ENCODE measurements around the gene USP17L12.
"Not testable (repeated sequence)": the region's sequence is repeated elsewhere in the genome, so short reads cannot be mapped to it uniquely, and the experiment has no call there.

Gene USP17L12

GRCh38 chr4:9219852-9220251 lies at the start of gene USP17L12:
TSS of gene USP17L12 (plus strand) at chr4:9220152. CDS start at chr4:9220152, 0 bp downstream.
- not testable (repeated sequence) for H3K4me3 ChIP-seq (ENCODE audit: low read depth, low read length)

- not testable (repeated sequence) for H3K4me3 ChIP-seq (ENCODE audit: low read depth, low read length)
These were observed 9.6 kb upstream of the USP17L12 start, which contains the start of gene USP17L10 for GRCh38 chr4:9210357-9210756. TSS of gene USP17L10 (plus strand) at chr4:9210657. CDS start at chr4:9210657, 0 bp downstream.

GRCh38 chr4:9214701-9215100 lies 5.3 kb upstream of the USP17L12 start:
- H3K4me3 ChIP-seq (ENCODE audit: low read depth, low read length), result not testable (repeated sequence)

GRCh38 chr4:9215105-9215504 lies 4.8 kb upstream of the USP17L12 start, which contains the start of gene USP17L11:
TSS of gene USP17L11 (plus strand) at chr4:9215405. CDS start at chr4:9215405, 0 bp downstream.
- H3K4me3 ChIP-seq (ENCODE audit: low read depth, low read length), result not testable (repeated sequence)

- not testable (repeated sequence) for H3K4me3 ChIP-seq (ENCODE audit: low read depth, low read length)
These were observed 4.6 kb downstream of the USP17L12 start, which contains the start of gene USP17L13 for GRCh38 chr4:9224596-9224995. TSS of gene USP17L13 (plus strand) at chr4:9224896. CDS start at chr4:9224896, 0 bp downstream.

- H3K4me3 ChIP-seq (ENCODE audit: low read depth, low read length), result not testable (repeated sequence)
These were observed 10.3 kb downstream of the USP17L12 start for GRCh38 chr4:9230249-9230648.

GRCh38 chr4:9234085-9234484 lies 14.1 kb downstream of the USP17L12 start, which contains the start of gene USP17L15:
TSS of gene USP17L15 (plus strand) at chr4:9234385. CDS start at chr4:9234385, 0 bp downstream.
- not testable (repeated sequence) for H3K4me3 ChIP-seq (ENCODE audit: low read depth, low read length)

- H3K4me3 ChIP-seq (ENCODE audit: low read depth, low read length), result not testable (repeated sequence)
These were observed 18.5 kb downstream of the USP17L12 start for GRCh38 chr4:9238461-9238860.

GRCh38 chr4:9243579-9243978 lies 23.6 kb downstream of the USP17L12 start, which contains the start of gene USP17L17:
TSS of gene USP17L17 (plus strand) at chr4:9243879. CDS start at chr4:9243879, 0 bp downstream.
- not testable (repeated sequence) for H3K4me3 ChIP-seq (ENCODE audit: low read depth, low read length)

- H3K4me3 ChIP-seq (ENCODE audit: low read depth, low read length), result not testable (repeated sequence)
These were observed 28.2 kb downstream of the USP17L12 start, which contains the start of gene USP17L18 for GRCh38 chr4:9247953-9248680. TSS of gene USP17L18 (plus strand) at chr4:9248630. CDS start at chr4:9248630, 0 bp downstream.

- H3K4me3 ChIP-seq (ENCODE audit: low read depth, low read length), result not testable (repeated sequence)
These were observed 33.1 kb downstream of the USP17L12 start, which contains the start of gene USP17L19 for GRCh38 chr4:9253078-9253477. TSS of gene USP17L19 (plus strand) at chr4:9253378. CDS start at chr4:9253378, 0 bp downstream.

- not testable (repeated sequence) for H3K4me3 ChIP-seq (ENCODE audit: low read depth, low read length)
These were observed 37.9 kb downstream of the USP17L12 start, which contains the start of gene USP17L20 for GRCh38 chr4:9257824-9258223. TSS of gene USP17L20 (plus strand) at chr4:9258124. CDS start at chr4:9258124, 0 bp downstream.

- H3K4me3 ChIP-seq (ENCODE audit: low read depth, low read length), result not testable (repeated sequence)
These were observed 42.6 kb downstream of the USP17L12 start, which contains the start of gene USP17L21 for GRCh38 chr4:9262572-9262971. TSS of gene USP17L21 (plus strand) at chr4:9262872. CDS start at chr4:9262872, 0 bp downstream.

- not testable (repeated sequence) for H3K4me3 ChIP-seq (ENCODE audit: low read depth, low read length)
These were observed 47.4 kb downstream of the USP17L12 start, which contains the start of gene USP17L22 for GRCh38 chr4:9267319-9267718. TSS of gene USP17L22 (plus strand) at chr4:9267619. CDS start at chr4:9267619, 0 bp downstream.
